ENCODE results near the gene CFHR2. TPM values are rescaled to one million over a fixed set of nuclear protein-coding genes. Genes with fewer than 3 reads are reported as not detected.
A peak's percentile ranks its signal among the peaks of the same experiment; 100 is the strongest.
"Not testable (repeated sequence)": the region's sequence is repeated elsewhere in the genome, so short reads cannot be mapped to it uniquely, and the experiment has no call there.

Gene CFHR2
- total RNA-seq (2014; rRNA removed; shearing (Covaris generic)) = not detected in 2 replicates
- polyA plus RNA-seq (2015; cell fraction: cytosol; rRNA removed) = not detected in 2 replicates
- not detected in 2 replicates for polyA plus RNA-seq (2015; cell fraction: nucleus; rRNA removed)

DNA sequence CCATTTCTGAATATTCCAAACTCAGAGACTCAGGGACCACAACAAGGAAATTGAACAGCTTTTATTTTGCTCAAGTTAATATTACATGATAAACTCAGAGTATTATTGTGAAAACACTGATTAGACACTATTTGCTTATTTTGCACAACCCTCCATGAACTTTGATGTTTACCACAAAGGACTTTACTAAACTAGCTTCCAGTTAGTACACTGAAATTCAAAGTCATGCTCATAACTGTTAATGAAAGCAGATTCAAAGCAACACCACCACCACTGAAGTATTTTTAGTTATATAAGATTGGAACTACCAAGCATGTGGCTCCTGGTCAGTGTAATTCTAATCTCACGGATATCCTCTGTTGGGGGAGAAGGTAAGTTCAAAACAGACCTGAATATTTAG, at the start of gene CFHR2:
Gene CFHR2, plus strand, starts transcription at position 171 of the 400 bp plus-strand sequence. Its CDS starts 143 bp downstream, at position 314.
- not testable (repeated sequence) for DNase-seq (ENCODE audit: low read depth)

DNA sequence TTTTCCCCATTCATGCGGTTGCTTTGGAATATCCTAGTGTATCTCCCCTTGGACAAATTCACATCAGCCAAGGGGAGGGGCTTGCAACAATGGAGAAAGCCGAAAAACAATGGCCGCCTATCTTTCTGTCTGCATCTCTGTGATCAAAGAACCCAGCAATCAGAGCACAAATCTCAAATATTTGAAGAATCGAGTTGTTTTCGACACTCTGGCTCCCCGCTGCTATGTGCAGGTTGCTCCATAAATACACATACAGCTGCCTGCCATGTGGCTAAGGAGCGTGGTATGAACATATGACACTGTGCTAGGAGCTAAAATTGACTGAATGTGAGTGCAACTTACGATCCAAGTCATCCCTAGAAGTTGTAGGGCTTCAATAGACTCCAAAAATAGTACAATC, 47.2 kb upstream of the CFHR2 start:
- DNase-seq (ENCODE audit: low read depth) = no peak

DNA sequence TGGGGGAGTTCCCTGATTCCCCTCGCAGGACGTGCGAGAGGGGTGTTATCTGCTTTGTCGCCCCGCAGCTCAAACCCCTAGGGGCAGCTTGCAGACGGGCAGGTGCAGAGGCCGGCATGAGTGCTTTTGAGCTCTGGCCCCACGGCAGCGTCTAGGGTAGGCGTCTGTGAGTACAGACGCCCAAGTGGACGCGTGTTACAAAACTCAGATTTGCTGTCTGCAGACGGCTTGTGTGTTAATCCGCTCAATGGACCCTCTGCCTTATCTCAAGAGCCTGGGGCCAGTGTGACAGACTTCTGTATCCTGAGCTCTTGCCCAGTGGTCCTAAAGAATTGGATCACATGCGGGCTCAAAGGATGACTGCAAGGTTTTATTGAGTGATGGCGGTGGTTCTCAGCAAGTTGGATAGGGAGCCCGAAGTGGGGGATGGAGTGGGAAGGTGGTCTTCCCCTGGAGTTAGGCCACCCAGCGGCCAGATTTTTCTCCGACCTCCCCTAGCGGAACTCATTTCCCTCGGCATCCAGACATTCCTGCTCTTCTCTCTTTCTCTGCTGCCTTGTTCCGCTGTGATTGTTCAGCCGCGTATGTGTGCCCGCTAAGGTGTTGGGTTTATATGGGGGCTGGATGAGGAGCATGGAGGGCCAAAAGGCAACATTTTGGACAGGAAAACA, 46.2 kb upstream of the CFHR2 start:
- DNase-seq (ENCODE audit: low read depth) = no peak

DNA sequence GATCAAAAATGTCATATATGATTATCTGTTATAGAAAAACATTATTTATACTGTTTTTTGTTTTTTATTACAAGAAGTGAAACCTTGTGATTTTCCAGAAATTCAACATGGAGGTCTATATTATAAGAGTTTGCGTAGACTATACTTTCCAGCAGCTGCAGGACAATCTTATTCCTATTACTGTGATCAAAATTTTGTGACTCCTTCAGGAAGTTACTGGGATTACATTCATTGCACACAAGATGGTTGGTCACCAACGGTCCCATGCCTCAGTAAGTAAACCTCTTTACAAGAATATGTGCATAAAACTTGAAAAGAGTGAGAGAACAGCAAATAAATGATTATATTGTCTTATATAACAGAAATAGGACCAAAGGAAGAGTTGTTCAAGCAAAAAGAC, 41.2 kb upstream of the CFHR2 start:
- no peak for DNase-seq (ENCODE audit: low read depth)

DNA sequence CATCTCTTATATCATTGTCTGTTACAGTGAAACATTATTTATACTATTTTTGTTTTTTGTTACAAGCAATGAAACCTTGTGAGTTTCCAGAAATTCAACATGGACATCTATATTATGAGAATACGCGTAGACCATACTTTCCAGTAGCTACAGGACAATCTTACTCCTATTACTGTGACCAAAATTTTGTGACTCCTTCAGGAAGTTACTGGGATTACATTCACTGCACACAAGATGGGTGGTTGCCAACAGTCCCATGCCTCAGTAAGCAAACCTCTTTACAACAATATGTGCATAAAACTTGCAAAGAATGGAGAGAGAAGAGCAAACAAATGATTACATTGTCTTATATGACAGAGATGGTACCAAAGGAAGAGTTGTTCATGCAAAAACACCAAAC, 33.3 kb upstream of the CFHR2 start:
- peak; percentile 7 for DNase-seq (ENCODE audit: low read depth)

DNA sequence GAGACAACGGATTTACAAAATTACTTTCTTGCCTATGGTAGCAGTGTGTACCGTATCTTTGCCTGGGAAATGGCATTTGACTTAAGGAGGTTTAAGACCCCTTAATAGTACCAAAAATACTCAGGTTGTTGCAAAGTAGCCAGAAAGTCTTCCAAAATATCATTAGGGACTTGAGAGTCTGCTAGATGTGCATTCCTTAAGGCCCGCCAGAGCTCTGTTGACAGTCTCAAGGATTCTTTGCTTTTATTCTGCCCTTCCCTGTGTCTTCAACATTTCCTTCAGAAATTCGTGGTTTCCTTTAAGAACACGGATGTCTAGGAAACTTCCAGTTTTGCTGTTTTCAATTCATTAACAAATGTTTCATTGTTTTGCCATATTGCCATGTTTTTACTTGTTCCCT, 31.3 kb upstream of the CFHR2 start:
- DNase-seq (ENCODE audit: low read depth) = not testable (repeated sequence)

DNA sequence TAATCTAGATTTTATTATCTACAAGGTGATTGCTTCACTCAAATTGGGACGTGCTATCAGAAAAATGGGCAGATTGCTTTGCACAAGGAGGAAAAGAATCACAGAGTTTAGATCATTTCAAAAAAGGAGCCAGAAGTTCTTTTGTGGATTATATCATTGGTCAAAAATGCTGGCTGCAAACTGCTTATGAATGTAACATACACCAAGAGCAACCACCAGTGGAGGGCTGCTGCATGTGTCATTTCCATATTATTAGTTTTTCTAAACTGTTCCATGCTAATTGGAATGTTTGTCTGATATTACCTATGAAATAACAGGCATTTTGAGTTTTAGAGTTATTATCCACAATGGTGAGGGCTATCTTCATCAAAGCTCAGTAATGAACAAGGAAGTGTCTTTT, 16.7 kb upstream of the CFHR2 start:
- DNase-seq (ENCODE audit: low read depth) = not testable (repeated sequence)

DNA sequence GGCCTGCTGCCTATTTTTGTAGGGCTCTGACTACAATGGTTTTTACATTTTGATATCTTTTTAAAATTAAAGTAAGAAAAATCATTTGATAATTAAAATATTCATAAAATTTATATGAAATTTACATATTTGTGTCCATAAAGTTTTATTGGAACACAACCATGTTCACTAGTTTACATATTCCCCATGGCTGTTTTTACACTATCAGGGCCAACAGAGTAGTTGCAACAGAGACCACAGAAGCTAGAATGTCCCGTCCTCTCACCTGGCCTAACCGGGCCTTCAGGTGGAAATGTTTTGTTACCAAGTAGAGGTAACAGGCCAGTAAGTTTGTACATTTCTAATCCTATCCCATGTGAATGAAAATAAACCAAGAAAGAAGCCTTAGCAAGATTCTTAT, 10.7 kb upstream of the CFHR2 start:
- not testable (repeated sequence) for DNase-seq (ENCODE audit: low read depth)

DNA sequence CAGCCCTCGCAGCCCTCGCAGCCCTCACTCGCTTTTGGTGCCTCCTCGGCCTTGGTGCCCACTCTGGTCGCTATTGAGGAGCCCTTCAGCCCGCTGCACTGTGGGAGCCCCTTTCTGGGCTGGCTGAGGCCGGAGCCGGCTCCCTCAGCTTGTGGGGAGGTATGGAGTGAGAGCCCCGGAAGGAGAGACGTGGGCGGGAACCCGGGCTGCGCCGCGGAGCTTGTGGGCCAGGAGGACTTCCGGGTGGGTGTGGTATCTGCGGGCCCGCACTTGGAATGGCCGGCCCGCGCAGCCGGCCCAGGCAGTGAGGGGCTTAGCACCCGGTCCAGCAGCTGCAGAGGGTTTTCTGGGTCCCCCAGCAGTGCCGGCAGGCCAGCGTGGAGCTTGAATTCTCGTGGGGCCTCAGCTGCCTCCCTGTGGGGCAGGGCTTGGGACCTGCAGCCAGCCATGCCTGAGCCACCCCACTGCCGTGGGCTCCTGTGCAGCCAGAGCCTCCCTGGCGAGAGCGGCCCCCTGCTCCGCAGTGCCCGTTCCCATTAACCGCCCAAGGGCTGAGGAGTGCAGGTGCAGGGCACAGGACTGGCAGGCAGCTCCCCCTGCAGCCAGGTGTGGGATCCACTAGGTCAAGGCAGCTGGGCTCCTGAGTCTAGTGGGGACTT, 9.9 kb upstream of the CFHR2 start:
- DNase-seq (ENCODE audit: low read depth) = peak; percentile 70

DNA sequence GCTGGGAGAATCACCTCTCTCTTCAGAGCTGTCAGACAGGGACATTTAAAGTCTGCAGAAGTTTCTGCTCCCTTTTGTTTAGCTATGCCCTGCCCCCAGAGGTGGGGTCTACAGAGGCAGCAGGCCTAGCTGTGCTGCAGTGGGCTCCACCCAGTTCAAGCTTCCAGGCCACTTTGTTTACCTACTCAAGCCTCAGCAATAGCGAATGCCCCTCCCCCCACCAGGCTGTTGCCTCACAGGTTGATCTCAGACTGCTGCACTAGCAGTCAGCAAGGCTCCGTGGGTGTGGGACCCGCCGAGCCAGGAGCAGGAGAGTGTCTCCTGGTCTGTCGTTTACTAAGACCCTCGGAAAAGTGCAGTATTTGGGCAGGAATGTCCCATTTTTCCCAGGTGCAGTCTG, 2.1 kb upstream of the CFHR2 start:
- not testable (repeated sequence) for DNase-seq (ENCODE audit: low read depth)

DNA sequence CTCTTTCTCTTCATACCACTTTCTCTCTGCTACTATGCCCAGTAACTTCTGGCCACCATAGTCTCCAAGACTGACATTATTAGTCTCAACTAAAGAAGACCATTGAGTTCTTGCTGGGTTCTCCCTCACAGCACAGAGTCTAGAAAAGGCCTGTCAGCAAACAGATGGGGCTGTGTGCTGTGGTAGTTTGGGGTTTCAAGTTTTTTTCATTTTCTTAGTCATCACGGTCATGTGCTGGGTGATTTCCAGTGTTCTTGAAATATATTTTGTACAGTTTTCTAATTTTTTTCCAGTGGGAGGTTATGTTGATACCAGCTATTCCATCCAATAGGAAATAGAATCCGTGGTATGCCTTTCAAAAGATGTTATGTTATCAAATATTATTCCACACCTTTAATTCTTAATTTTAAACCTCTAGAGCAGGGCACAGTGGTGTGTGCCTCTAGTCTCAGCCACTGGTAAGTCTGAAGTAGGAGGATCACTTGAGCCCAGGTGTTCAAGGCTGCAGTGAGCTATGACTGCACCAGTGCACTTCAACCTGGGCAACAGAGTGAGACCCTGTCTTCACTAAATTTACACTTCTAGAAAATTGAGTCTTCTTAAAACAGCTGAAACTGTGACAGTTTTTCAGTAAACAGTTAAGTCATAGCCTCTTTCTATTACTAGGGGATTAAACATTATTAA, 8.3 kb downstream of the CFHR2 start:
- DNase-seq (ENCODE audit: low read depth) = peak; percentile 28

DNA sequence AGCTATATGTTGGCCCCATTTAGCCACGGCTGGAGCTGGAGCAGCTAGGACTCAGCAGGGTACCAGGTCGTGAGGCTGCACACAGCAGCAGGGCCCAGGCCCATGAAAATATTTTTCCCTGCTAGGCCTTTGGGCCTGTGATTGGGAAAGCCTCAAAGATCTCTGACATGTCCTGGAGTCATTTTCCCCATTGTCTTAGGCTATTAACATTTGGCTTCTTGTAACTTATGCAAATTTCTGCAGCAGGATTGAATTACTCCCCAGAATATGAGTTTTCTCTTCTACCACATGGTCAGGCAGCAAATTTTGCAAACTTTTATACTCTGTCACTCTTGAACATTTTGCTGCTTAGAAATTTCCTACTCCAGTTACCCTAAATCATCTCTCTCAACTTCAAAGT, 11.2 kb downstream of the CFHR2 start:
- no peak for DNase-seq (ENCODE audit: low read depth)

DNA sequence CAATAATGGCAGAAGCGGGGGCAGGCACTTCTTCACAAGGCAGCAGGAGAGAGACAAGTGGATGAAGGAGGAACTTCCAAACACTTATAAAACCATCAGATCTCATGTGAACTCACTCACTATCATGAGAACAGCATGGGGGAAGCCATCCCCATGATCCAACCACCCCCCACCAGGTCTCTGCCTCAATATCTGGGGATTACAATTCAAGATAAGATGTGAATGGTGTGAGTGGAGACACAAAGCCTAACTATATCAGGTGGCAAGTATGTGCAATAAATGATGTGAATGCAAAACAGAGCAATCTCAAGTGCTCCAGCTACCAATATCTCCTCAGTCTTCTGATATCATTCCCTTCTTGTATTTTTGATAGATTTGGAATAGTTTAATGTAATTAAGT, 12.4 kb downstream of the CFHR2 start:
- DNase-seq (ENCODE audit: low read depth) = no peak

DNA sequence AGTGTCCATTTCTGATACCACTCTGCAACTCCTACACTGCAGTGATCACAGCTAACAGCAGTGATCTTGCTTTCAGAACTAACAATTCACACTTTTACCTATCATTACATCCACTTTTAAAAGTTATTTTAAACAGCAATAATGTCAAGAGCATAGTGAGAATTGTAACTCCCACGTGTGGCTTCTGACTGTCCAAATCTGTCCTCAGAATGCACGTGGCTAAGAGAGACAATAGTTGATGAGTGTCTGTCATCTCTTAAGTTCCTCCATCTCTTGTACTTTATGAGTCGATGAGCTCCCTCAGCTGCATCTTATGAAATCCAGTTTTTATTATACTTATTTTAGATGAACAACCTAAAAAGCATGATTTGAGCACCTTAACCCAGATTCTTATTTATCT, 17.3 kb downstream of the CFHR2 start:
- DNase-seq (ENCODE audit: low read depth) = no peak

DNA sequence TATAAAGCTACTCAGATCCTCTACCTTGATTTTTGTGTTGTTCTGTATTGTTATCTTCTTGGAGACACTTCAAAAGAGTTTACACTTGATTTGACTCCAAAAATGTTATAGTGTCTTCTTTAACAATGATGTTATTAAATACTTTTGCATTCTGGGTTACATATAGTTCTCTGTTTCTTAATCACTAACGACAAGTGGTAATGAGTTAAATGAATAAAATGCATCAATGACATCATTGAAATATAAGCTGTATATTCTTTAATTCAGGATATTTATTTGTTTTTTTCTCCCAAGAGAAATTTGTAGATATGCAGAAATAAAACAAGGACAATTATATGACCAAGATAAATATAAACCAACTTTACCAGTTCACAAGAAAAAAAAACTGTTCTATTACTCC, 26.6 kb downstream of the CFHR2 start:
- no peak for DNase-seq (ENCODE audit: low read depth)

DNA sequence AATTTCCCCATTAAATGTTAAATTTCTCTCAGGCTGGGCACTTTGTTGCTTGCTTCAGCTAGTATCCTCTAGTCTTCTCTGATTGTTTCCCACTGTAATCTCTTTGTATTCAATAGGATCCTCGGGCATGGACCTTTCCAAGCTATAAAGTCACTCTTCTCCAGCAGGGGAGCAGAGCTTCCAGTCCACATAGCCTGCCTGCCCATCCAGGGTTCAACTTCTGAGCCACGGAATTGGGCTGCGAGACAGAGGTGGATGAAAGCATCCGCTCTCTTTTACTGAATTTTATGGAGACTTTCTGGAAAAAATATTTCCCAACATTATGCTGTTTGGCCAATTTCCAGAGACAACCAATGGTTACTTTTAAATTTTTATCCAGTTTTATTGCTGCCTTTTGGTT, 32.7 kb downstream of the CFHR2 start:
- no peak for DNase-seq (ENCODE audit: low read depth)

DNA sequence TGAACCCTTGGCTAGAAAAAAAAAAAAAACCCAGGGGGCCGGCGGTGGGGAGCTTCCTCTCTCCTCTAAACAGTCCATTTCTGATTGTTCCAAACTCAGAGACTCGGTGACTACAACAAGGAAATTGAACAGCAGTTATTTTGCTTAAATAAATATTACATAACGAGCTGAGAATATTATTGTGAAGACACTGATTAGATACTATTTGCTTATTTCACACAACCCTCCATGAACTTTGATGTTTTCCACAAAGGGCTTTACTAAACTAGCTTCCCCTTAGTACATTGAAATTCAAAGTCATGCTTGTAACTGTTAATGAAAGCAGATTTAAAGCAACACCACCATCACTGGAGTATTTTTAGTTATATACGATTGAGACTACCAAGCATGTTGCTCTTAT, 33.7 kb downstream of the CFHR2 start, which contains the start of gene CFHR5:
Gene CFHR5, plus strand, starts transcription at position 279 of the 400 bp plus-strand sequence. Its CDS starts 109 bp downstream, at position 388.
- DNase-seq (ENCODE audit: low read depth) = no peak

DNA sequence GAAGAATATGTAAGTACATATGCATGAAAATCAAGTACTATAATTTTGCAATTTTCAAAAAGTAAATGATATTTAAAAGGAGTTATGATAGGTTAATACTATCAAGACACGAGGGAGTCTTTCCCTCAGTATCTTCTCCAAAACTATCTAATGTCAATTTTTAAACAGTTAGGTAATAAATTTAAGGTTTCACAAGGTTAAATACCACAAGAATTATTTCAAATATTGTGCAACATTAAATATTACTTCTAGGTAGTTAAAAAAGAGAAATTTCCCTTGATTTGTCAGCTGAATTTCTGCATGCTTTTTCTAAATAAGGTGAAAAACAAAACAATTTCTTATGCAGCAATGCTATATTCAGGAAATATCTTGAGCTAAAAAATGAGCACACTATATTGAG, 37.3 kb downstream of the CFHR2 start:
- no peak for DNase-seq (ENCODE audit: low read depth)

DNA sequence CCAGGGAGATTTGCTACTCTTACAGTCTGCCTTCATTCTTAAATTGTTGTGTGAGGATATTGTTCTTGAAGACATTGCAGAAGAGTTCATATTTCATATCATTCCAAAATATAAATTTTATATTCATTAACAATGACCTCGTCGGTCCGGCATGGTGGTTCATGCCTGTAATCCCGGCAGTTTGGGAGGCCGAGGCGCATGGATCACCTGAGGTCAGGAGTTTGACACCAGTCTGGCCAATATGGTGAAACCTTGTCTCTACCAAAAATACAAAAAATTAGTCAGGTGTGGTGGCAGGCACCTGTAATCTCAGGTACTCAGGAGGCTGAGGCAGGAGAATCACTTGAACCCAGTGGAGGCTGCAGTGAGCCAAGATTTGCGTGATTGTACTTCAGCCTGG, 38.7 kb downstream of the CFHR2 start:
- not testable (repeated sequence) for DNase-seq (ENCODE audit: low read depth)

DNA sequence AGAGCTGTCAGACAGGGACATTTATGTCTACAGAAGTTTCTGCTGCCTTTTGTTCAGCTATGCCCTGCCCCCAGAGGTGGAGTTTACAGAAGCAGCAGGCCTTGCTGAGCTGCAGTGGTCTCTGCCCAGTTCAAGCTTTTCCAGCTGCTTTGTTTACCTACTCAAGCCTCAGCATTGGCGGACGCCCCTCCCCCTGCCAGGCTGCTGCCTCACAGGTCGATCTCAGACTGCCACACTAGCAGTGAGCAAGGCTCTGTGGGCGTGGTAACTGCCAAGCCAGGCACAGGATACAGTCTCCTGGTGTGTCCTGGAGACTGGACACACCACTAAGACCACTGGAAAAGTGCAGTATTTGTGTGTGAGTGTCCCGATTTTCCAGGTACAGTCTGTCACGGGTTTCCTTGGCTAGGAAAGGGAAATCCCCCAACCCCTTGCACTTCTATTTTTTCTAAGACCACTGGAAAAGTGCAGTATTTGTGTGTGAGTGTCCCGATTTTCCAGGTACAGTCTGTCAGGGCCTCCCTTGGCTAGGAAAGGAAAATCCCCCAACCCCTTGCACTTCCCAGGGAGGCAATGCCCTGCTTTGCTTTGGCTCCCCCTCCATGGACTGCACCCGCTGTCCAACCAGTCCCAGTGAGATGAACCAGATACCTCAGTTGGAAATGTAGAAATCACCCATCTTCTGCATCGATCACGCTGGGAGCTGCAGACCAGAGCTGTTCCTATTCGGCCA, 48.5 kb downstream of the CFHR2 start:
- peak; percentile 42 for DNase-seq (ENCODE audit: low read depth)

DNA sequence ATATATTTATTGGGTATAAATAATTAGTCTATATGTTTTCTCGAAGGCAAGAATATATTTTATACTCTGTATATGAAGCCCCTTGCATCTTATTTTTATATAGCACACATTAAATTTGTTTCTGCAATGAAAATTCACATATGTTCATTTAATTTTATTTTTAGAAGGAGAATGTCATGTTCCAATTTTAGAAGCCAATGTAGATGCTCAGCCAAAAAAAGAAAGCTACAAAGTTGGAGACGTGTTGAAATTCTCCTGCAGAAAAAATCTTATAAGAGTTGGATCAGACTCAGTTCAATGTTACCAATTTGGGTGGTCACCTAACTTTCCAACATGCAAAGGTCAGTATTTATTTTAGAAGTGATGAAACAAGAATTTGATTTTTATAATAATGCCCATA, 50.4 kb downstream of the CFHR2 start:
- DNase-seq (ENCODE audit: low read depth) = no peak

DNA sequence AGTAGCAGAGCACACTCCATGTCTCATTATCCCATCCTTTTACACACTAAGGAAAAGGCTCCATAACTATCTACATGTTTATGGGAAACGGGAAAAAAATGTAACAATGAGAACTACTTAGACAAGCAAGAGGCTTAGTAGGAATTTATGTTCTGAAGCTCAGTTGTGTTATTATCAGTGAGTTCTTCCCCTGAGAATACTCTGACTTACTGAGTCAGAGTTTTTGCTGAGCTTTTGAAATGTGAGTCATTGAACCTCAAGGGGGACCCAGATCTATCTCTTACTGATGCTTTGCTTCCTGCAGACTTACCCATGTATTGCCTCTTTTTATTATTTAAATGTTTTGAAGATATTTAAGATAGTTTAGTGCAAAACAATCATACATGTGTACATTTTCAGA, 53.9 kb downstream of the CFHR2 start:
- peak; percentile 49 for DNase-seq (ENCODE audit: low read depth)

Data from HT1080 (cell line).